A549 (cell line): ENCODE results near the gene PEX10.

ENCODE experiments used
- CHD2 ChIP-seq: fragments of 150-350 bp; IDR thresholded peaks from 2 replicates; pipeline ENCODE4 v1.6.1; 2014; ENCODE audit warnings: low read length; ENCODE audit not compliant: partially characterized antibody
- CTCF ChIP-seq: fragments of >200 bp; sonication (Bioruptor Twin); formaldehyde crosslinking; IDR thresholded peaks from 3 replicates; pipeline ENCODE4 v1.5.1; 2016
- EP300 ChIP-seq, 2 experiments: fragments of >200 bp; sonication (Bioruptor Twin); formaldehyde crosslinking; IDR thresholded peaks; 2 replicates in 1 of 2; 3 replicates in 1 of 2; pipeline ENCODE4 v1.6.1; 2016 to 2017
- HDAC2 ChIP-seq: fragments of 200-600 bp; sonication (generic); IDR thresholded peaks from 2 replicates; pipeline ENCODE4 v1.6.1; 2016
- JUNB ChIP-seq: fragments of >200 bp; sonication (Bioruptor Twin); formaldehyde crosslinking; IDR thresholded peaks from 2 replicates; pipeline ENCODE4 v1.6.1; 2016
- KDM5A ChIP-seq: fragments of 200-600 bp; sonication (generic); IDR thresholded peaks from 2 replicates; pipeline ENCODE4 v1.6.1; 2016; ENCODE audit warnings: antibody characterized with exemption, mild to moderate bottlenecking
- MAX ChIP-seq: IDR thresholded peaks from 2 replicates; pipeline ENCODE4 v1.6.1; 2012
- NFE2L2 ChIP-seq: fragments of 150-350 bp; conservative IDR thresholded peaks from 2 replicates; pipeline ENCODE4 v1.6.1; 2014; ENCODE audit warnings: low read length
- POLR2A ChIP-seq: IDR thresholded peaks from 2 replicates; pipeline ENCODE4 v1.6.1; 2012; ENCODE audit warnings: mild to moderate bottlenecking, low read length
- SMC3 ChIP-seq: fragments of >200 bp; sonication (Bioruptor Twin); formaldehyde crosslinking; IDR thresholded peaks from 3 replicates; pipeline ENCODE4 v1.6.1; 2018; ENCODE audit warnings: inconsistent platforms
- SREBF2 ChIP-seq: fragments of 450-650 bp; IDR thresholded peaks from 2 replicates; pipeline ENCODE4 v1.6.1; 2014; ENCODE audit warnings: mild to moderate bottlenecking, moderate library complexity

GRCh38 chr1:2356401-2356800 lies 56.0 kb downstream of the PEX10 start:
- TF ChIP-seq SMC3 = no peak
- no peak for TF ChIP-seq EP300 (IDR thresholded peaks at IDR 0.05)
- TF ChIP-seq KDM5A = no peak
- no peak for TF ChIP-seq CTCF
- no peak for TF ChIP-seq POLR2A
- TF ChIP-seq CHD2 = no peak
- TF ChIP-seq MAX = no peak
- no peak for TF ChIP-seq JUNB
- TF ChIP-seq SREBF2 = no peak
- TF ChIP-seq NFE2L2 = no peak
- TF ChIP-seq HDAC2 = no peak
